GM13977 (cell line): ENCODE measurements around the gene ADARB1.

Source experiments
- DNase-seq: peaks from one replicate; pipeline ENCODE4 v3.0.0; 2012; ENCODE audit warnings: low spot score
- CTCF ChIP-seq: IDR thresholded peaks from 2 replicates; pipeline ENCODE4 v1.5.1; 2012; ENCODE audit warnings: mild to moderate bottlenecking, control low read depth; ENCODE audit not compliant: insufficient read depth; ENCODE audit errors: extremely low read depth, missing control alignments
- in situ Hi-C: fragments of 300-500 bp; cut with MboI; formaldehyde crosslinking; loops from one replicate; pipeline ENCODE4 v1.12.0; 2022; ENCODE audit warnings: low sequenced_read_pairs, low pct_unique_long_range_greater_than_20kb, mixed read lengths, inconsistent platforms; ENCODE audit not compliant: unreplicated experiment

Gene ADARB1

GRCh38 chr21:45105906-45106485 lies 31.6 kb downstream of the ADARB1 start:
- no peak for TF ChIP-seq CTCF
- in situ Hi-C loops = loop anchor here (25.0 kb wide), 1 partner anchor 319 kb away; no protein-coding TSS in a partner anchor
- DNase-seq = no peak

GRCh38 chr21:45108034-45108790 lies 33.8 kb downstream of the ADARB1 start:
- no peak for DNase-seq
- in situ Hi-C loops = loop anchor here (25.0 kb wide), 1 partner anchor 321 kb away; no protein-coding TSS in a partner anchor
- no peak for TF ChIP-seq CTCF

- TF ChIP-seq CTCF = no peak
- in situ Hi-C loops = loop anchor here (25.0 kb wide), 1 partner anchor 322 kb away; no protein-coding TSS in a partner anchor
- DNase-seq = no peak
These were observed 34.7 kb downstream of the ADARB1 start for GRCh38 chr21:45108808-45109781.

- in situ Hi-C loops = loop anchor here (25.0 kb wide), 1 partner anchor 323 kb away; no protein-coding TSS in a partner anchor
- peak; percentile 88 for DNase-seq
- no peak for TF ChIP-seq CTCF
These were observed 35.6 kb downstream of the ADARB1 start for GRCh38 chr21:45109831-45110492.

- DNase-seq = no peak
- in situ Hi-C loops = loop anchor here (25.0 kb wide), 1 partner anchor 324 kb away; no protein-coding TSS in a partner anchor
- no peak for TF ChIP-seq CTCF
These were observed 36.7 kb downstream of the ADARB1 start for GRCh38 chr21:45110873-45111624.
